ENCODE data around the gene SDC3.

DNA sequence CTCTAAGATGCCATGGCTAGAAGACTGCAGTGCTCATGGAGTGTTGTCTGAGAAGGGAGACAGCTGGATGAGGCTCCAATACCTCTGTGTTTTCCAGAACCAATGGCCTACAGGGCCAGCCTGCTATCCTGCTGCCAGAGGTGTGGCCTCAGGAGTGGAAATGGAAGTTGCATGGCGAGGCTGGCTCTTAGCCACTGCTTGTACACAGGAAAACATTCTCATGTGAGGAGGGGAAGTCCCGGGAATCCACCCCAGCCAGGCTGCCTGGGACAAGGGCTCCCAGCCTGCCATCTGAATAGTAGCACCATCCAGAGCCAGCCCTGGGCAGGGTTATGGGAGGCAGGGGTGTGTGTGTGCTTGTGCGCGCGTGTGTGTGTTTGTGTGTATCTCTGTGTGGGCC, 56.5 kb downstream of the SDC3 start:
- no peak for TF ChIP-seq POLR2A (IDR thresholded peaks at IDR 0.05)
- TF ChIP-seq, protein P1, sequence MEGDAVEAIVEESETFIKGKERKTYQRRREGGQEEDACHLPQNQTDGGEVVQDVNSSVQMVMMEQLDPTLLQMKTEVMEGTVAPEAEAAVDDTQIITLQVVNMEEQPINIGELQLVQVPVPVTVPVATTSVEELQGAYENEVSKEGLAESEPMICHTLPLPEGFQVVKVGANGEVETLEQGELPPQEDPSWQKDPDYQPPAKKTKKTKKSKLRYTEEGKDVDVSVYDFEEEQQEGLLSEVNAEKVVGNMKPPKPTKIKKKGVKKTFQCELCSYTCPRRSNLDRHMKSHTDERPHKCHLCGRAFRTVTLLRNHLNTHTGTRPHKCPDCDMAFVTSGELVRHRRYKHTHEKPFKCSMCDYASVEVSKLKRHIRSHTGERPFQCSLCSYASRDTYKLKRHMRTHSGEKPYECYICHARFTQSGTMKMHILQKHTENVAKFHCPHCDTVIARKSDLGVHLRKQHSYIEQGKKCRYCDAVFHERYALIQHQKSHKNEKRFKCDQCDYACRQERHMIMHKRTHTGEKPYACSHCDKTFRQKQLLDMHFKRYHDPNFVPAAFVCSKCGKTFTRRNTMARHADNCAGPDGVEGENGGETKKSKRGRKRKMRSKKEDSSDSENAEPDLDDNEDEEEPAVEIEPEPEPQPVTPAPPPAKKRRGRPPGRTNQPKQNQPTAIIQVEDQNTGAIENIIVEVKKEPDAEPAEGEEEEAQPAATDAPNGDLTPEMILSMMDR (IDR thresholded peaks at IDR 0.05) = no peak

Measured in lower leg skin (tissue), 3 donors.